Mucosa of rectum (tissue), 2 donors: Measurements from ENCODE around the gene PCDHA8.
"Not testable (repeated sequence)": the region's sequence is repeated elsewhere in the genome, so short reads cannot be mapped to it uniquely, and the experiment has no call there.

Source experiments
- H3K27ac ChIP-seq, 2 donors: one replicate each; pipeline ENCODE4 v1.7.0; 2013; ENCODE audit warnings: inconsistent platforms in 2 of 2, low read depth in 2 of 2, low read length in 2 of 2
- H3K27me3 ChIP-seq, 2 donors: one replicate each; pipeline ENCODE4 v1.7.0; 2013; ENCODE audit warnings: low read length in 2 of 2; ENCODE audit not compliant: control insufficient read depth in 2 of 2, insufficient read depth in 2 of 2
- H3K36me3 ChIP-seq, 2 donors: one replicate each; pipeline ENCODE4 v1.7.0; 2013; ENCODE audit warnings: low read length in 2 of 2; ENCODE audit not compliant: control insufficient read depth in 2 of 2, insufficient read depth in 2 of 2
- H3K4me1 ChIP-seq, 2 donors: one replicate each; pipeline ENCODE4 v1.7.0; 2013; ENCODE audit warnings: low read length in 2 of 2, mild to moderate bottlenecking in 1 of 2; ENCODE audit not compliant: control insufficient read depth in 2 of 2, insufficient read depth in 2 of 2
- H3K4me3 ChIP-seq, 2 donors: one replicate each; pipeline ENCODE4 v1.7.0; 2013; ENCODE audit warnings: low read length in 2 of 2
- H3K9ac ChIP-seq, 2 donors: one replicate each; pipeline ENCODE4 v1.7.0; 2013; ENCODE audit warnings: low read length in 2 of 2, low read depth in 1 of 2, mild to moderate bottlenecking in 1 of 2
- H3K9me3 ChIP-seq, 2 donors: one replicate each; pipeline ENCODE4 v1.7.0; 2013; ENCODE audit warnings: low read length in 2 of 2; ENCODE audit not compliant: control insufficient read depth in 2 of 2
- donor health status: healthy.
- donor health status: Normal muscosa, but diverticular disease.

The PCDHA8 gene, protein sequence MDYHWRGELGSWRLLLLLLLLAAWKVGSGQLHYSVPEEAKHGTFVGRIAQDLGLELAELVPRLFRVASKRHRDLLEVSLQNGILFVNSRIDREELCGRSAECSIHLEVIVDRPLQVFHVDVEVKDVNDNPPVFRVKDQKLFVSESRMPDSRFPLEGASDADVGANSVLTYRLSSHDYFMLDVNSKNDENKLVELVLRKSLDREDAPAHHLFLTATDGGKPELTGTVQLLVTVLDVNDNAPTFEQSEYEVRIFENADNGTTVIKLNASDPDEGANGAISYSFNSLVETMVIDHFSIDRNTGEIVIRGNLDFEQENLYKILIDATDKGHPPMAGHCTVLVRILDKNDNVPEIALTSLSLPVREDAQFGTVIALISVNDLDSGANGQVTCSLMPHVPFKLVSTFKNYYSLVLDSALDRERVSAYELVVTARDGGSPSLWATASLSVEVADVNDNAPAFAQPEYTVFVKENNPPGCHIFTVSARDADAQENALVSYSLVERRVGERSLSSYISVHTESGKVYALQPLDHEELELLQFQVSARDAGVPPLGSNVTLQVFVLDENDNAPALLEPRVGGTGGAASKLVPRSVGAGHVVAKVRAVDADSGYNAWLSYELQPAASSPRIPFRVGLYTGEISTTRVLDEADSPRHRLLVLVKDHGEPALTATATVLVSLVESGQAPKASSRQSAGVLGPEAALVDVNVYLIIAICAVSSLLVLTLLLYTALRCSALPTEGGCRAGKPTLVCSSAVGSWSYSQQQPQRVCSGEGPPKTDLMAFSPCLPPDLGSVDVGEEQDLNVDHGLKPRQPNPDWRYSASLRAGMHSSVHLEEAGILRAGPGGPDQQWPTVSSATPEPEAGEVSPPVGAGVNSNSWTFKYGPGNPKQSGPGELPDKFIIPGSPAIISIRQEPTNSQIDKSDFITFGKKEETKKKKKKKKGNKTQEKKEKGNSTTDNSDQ

GRCh38 chr5:140840978-140841962 lies at the start of gene PCDHA8:
Gene PCDHA8, plus strand, starts transcription at chr5:140841187. Its CDS starts 135 bp downstream, at chr5:140841322.
- Histone ChIP-seq H3K27ac (no peak within 1 kb of the TSS), H3K4me3 (no peak within 1 kb of the TSS), H3K27me3 (no peaks in the 10 kb centered on the region), H3K9ac (no peak within 1 kb of the TSS), H3K4me1 (no peaks in the 10 kb centered on the region), H3K9me3 (peaks cover 3 to 7% of the 10 kb centered on the region in 2 donors), H3K36me3 (no peaks in the 10 kb centered on the region)

DNA sequence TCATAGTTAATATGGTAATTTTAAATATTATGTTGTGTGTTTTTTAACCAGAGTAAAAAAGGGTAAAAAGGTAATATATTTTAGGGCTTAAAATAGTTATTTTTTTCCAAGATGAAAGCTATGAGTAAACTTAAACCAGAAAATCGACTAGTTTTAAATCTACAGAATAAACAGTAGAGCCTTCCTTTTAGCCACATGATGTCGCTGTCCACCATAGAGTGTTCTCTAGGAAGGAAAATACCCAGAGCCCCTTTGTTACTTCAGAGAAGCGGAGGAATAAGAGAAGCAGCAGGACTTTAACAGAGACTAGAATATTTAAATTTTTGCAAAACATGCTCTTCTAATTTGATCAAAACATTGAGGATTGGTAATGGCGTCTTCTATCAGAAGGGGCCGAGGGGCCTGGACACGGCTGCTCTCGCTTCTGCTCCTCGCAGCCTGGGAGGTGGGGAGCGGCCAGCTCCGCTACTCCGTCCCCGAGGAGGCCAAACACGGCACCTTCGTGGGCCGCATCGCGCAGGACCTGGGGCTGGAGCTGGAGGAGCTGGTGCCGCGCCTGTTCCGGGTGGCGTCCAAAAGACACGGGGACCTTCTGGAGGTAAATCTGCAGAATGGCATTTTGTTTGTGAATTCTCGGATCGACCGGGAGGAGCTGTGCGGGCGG lies 46.3 kb upstream of the PCDHA8 start, which contains the start of gene PCDHA2:
Gene PCDHA2 (plus strand): TSS at position 258 of the 664 bp plus-strand sequence.
- Histone ChIP-seq H3K27ac (no peak within 1 kb of the TSS), H3K4me1 (no peaks in the 10 kb centered on the region), H3K36me3 (no peaks in the 10 kb centered on the region), H3K4me3 (no peak within 1 kb of the TSS), H3K9me3 (peaks cover 11 to 14% of the 10 kb centered on the region in 2 donors), H3K9ac (no peak within 1 kb of the TSS), H3K27me3 (no peaks in the 10 kb centered on the region)

- H3K9ac ChIP-seq: no peak overlapping the region
- H3K9me3 ChIP-seq: peaks cover 11 to 16% of the 10 kb centered on the region in 2 donors
- H3K36me3 ChIP-seq: no peaks in the 10 kb centered on the region
- no peak overlapping the region for H3K27ac ChIP-seq
- H3K4me1 ChIP-seq: no peaks in the 10 kb centered on the region
- H3K4me3 ChIP-seq: no peak overlapping the region
- H3K27me3 ChIP-seq: no peaks in the 10 kb centered on the region
These were observed 45.7 kb upstream of the PCDHA8 start for GRCh38 chr5:140795259-140795641.

GRCh38 chr5:140796072-140796717 lies 44.8 kb upstream of the PCDHA8 start:
- H3K4me3 ChIP-seq, H3K36me3 ChIP-seq, H3K4me1 ChIP-seq, H3K27ac ChIP-seq, H3K9ac ChIP-seq, H3K27me3 ChIP-seq: not testable (repeated sequence)
- H3K9me3 ChIP-seq: peaks cover 11 to 18% of the 10 kb centered on the region in 2 donors

GRCh38 chr5:140796718-140797095 lies 44.3 kb upstream of the PCDHA8 start:
- Histone ChIP-seq H3K27me3 (no peaks in the 10 kb centered on the region), H3K27ac (no peak overlapping the region), H3K9me3 (peaks cover 13 to 20% of the 10 kb centered on the region in 2 donors), H3K9ac (no peak overlapping the region), H3K4me3 (no peak overlapping the region), H3K36me3 (no peaks in the 10 kb centered on the region), H3K4me1 (no peaks in the 10 kb centered on the region)

DNA sequence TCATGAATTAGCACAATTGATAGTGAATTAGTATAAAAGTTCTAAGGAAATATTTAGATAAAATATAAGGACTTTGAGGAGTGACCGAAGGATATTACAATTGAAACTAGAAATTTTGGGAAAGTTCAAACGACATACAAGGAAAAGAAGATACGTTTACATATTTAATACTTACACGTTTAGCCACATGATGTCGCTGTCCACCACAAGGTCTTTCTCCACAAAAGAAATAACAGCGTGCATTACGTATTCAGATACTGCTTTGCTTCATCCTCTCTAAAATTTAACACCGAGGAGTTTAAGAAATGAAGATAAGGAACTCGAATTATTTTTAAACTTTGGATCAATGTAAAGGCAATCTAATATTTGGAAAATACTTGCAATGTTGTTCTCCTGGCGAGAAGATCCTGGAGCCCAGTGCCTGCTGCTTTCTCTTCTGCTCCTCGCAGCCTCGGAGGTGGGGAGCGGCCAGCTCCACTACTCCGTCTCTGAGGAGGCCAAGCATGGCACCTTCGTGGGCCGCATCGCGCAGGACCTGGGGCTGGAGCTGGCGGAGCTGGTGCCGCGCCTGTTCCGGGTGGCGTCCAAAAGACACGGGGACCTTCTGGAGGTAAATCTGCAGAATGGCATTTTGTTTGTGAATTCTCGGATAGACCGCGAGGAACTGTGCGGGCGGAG lies 40.0 kb upstream of the PCDHA8 start, which contains the start of gene PCDHA3:
Gene PCDHA3 (plus strand): TSS at position 242 of the 678 bp plus-strand sequence.
- peaks cover 7 to 19% of the 10 kb centered on the region in 2 donors for H3K9me3 ChIP-seq
- no peaks in the 10 kb centered on the region for H3K36me3 ChIP-seq
- no peak within 1 kb of the TSS for H3K4me3 ChIP-seq
- H3K27ac ChIP-seq: no peak within 1 kb of the TSS
- no peak within 1 kb of the TSS for H3K9ac ChIP-seq
- no peaks in the 10 kb centered on the region for H3K27me3 ChIP-seq
- no peaks in the 10 kb centered on the region for H3K4me1 ChIP-seq

- Histone ChIP-seq H3K9ac (no peak overlapping the region), H3K4me3 (no peak overlapping the region), H3K27me3 (no peaks in the 10 kb centered on the region), H3K4me1 (no peaks in the 10 kb centered on the region), H3K27ac (no peak overlapping the region), H3K36me3 (no peaks in the 10 kb centered on the region), H3K9me3 (peaks cover 7 to 19% of the 10 kb centered on the region in 2 donors)
These were observed 39.5 kb upstream of the PCDHA8 start for GRCh38 chr5:140801494-140801841.

DNA sequence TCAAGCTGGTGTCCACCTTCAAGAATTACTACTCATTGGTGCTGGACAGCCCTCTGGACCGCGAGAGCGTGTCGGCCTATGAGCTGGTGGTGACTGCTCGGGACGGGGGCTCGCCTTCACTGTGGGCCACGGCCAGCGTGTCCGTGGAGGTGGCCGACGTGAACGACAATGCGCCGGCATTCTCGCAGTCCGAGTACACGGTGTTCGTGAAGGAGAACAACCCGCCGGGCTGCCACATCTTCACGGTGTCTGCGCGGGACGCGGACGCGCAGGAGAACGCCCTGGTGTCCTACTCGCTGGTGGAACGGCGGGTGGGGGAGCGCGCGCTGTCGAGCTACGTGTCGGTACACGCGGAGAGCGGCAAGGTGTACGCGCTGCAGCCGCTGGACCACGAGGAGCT lies 38.6 kb upstream of the PCDHA8 start:
- peaks cover 7 to 17% of the 10 kb centered on the region in 2 donors for H3K9me3 ChIP-seq
- H3K27me3 ChIP-seq, H3K4me1 ChIP-seq, H3K27ac ChIP-seq, H3K36me3 ChIP-seq, H3K9ac ChIP-seq, H3K4me3 ChIP-seq: not testable (repeated sequence)
